T-helper 9 cell (primary cell): ENCODE results near the gene SNHG17.
"Not testable (repeated sequence)": the region's sequence is repeated elsewhere in the genome, so short reads cannot be mapped to it uniquely, and the experiment has no call there.

Experiments used
- DNase-seq: peaks from one replicate; pipeline ENCODE4 v3.0.0-alpha.2; 2020

The SNHG17 gene

GRCh38 chr20:38447251-38447661 is 12.1 kb upstream of the SNHG17 start:
- DNase-seq: no peak

- DNase-seq: peak; percentile 96
Observed at GRCh38 chr20:38446441-38447209, 11.5 kb upstream of the SNHG17 start.

DNA sequence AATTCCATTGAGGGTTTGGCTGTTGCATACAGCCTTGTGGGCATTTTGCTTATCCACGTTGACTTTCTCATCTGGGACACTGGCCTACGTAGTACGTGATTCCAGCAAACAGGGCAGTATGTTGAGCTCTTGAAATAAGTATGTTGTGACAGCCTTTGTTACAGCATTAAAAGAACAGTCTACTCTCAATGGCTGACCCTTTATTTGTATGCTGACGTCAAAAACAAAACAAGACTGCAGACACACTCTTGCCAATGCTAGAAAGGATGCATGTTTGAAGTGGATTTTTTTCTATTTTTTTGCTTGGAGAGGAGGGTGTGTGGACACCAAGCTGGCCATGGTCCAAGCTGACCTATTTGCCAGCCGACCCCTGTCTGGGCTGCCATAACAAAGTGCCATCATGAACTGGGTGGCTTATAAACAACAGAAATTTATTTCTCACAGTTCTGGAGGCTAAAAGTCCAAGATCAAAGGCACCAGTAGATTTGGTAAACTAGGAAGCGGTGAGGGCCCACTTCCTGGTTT is 10.8 kb upstream of the SNHG17 start:
- no peak for DNase-seq

- no peak for DNase-seq
Observed at GRCh38 chr20:38445381-38445796, 10.3 kb upstream of the SNHG17 start.

DNA sequence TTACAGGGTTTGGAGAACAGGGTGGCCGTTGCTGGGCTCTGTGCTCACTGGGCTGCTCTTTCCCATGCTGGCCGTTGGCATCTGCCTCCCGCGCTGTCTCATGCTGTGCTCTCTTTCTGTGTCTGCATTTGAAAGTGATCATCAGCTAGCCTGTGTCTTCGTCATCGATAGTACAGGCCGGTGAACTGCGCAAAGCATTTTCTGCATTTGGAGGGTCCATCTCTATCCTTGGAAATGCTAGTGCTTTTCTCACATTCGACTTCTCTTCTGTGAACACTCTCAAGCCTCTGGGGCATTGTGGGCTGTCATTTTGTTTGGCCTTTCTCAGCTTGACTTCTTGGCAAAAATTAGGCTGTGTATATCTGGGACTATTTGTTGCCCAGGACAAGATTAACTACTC is 6.8 kb upstream of the SNHG17 start:
- DNase-seq: no peak

DNA sequence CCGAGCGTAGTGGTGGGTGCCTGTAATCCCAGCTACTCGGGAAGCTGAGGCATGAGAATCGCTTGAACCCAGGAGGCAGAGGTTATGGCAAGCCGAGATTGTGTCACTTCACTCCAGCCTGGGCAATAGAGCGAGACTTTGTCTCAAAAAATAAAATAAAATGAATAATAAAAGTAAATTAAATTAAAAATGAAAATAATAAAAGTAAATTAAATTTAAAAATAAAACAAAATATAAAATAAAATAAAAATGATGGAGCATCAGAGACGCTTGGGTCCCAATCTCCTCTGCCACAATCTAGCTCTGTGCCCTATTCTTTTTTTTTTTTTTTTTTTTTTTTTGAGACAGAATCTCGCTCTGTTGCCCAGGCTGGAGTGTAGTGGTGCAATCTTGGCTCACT is 6.0 kb upstream of the SNHG17 start:
- DNase-seq: not testable (repeated sequence)

GRCh38 chr20:38437796-38438195 is 2.7 kb upstream of the SNHG17 start:
- DNase-seq: no peak

GRCh38 chr20:38435555-38435939 is 419 bp upstream of the SNHG17 start:
- DNase-seq: no peak

DNA sequence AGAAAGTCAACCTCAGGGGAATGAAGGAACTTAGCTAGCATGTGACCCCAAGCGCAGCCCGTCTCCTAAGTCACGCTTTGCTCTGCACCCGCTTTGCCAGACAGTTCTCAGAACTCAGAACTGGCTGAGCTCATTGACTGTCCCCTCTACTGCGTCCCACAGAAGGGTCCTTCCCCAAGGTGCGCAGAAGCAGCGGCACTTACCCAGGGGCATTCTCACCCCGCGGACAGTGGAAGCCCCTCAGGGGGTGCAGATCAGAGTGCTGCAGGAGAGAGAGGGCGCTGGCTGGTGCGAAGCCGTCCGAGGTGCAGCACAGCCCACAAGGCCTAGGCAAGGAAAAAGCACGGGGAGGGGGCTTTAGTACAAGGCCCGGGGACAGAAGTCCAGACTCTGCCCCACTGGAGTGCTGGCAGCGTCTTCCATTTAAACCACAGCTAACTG is 807 bp downstream of the SNHG17 start:
- DNase-seq: peak; percentile 7

- no peak for DNase-seq
Observed at GRCh38 chr20:38433304-38433972, 1.7 kb downstream of the SNHG17 start.

DNA sequence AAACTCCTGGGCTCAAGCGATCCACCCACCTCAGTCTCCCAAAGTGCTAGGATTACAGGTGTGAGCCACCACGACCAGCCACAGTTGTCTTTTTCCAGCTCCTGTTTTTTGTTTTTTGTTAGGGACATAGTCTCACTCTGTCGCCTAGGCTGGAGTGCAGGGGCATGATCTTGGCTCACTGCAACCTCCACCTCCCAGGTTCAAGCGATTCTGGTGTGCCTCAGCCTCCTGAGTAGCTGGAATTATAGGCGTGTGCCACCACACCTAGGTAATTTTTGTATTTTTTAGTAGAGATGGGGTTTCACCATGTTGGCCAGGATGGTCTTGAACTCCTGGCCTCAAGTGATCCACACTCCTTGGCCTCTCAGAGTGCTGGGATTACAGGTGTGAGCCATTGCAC is 2.3 kb downstream of the SNHG17 start:
- DNase-seq: not testable (repeated sequence)

DNA sequence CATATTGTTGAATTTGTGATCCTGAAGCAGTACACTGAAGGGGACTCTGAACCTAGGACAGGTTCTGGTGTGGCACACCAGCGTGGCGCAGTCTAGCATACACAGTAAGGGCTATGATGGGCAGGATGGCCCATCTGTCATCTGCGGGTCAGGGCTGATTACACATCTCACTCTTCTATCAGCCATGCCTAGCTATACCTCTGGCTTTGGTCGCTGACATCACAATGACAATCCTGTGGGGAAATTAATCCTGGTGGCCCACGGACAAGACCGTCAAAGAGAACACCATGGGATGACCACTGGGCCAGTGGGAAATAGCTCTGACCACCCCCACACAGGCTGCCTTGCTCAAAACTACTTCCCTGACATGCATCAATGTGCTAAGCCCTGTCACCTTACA is 2.8 kb downstream of the SNHG17 start:
- DNase-seq: no peak

GRCh38 chr20:38430679-38431325 is 4.3 kb downstream of the SNHG17 start:
- no peak for DNase-seq

DNA sequence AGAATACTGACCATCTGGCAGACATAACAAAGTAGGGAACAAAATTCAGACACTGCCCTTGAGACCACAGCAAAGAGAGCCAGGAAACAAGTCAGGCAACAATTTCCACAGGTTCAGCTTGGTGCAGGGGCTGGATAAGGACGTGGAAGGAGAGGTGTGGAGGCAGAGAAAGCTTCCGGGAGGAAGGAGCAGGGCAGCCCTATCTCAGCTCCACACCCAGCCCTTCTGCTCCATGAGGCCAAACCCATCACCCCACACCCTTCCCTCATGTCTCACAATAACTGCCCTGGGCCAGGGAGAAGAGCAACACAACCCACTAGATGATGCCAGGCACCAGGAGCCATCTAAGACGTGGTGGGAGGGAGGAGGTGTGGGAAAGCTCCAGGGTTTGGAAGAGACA is 5.8 kb downstream of the SNHG17 start:
- DNase-seq: no peak

DNA sequence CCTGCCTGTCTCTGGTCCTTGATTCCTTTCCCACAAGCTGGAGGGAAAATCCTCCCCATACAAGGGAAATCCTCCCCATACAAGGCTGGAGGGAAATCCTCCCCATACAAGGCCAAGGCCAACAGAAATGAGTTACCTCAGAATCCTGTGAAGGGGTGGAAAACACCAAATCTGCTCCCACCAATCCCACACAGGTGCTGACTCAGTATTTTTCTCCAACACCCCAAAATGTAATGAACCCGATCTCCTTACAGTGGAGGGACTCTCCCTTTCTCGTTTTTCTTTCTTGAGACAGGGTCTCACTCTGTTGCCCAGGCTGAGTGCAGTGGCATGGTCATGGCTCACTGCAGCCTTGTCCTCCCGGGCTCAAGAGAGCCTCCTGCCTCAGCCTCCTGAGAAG is 6.3 kb downstream of the SNHG17 start:
- DNase-seq: no peak

GRCh38 chr20:38427655-38428023 is 7.5 kb downstream of the SNHG17 start:
- no peak for DNase-seq

- no peak for DNase-seq
Observed at GRCh38 chr20:38426006-38426897, 8.9 kb downstream of the SNHG17 start.

DNA sequence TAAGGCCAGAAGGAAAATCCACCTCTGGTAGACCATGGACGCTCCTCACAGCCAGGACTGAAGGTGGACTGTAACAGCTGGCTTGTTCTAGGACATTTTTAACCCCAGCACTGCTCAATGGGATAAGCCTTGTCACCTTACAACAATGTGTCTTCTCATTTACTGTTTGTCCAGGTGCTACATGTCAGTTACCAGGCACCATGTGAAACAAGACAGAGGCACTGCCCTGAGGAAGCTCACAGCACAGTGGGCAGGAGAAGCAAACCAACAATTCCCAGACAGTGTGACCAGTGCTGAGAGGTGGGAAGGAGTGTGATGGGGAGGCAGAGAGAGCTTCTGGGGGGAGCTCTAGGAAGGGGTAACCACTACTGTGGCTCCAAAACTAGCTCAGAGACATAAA is 10.7 kb downstream of the SNHG17 start:
- no peak for DNase-seq

- no peak for DNase-seq
Observed at GRCh38 chr20:38423541-38423940, 11.6 kb downstream of the SNHG17 start.

- DNase-seq: no peak
Observed at GRCh38 chr20:38421915-38422314, 13.2 kb downstream of the SNHG17 start.

- no peak for DNase-seq
Observed at GRCh38 chr20:38420388-38421085, 14.6 kb downstream of the SNHG17 start.
